Thoracic aorta (tissue), 2 donors: ENCODE data around the gene TJAP1. TPM values are rescaled to one million over a fixed set of nuclear protein-coding genes. Genes with fewer than 3 reads are reported as not detected.

ENCODE experiments used
- ATAC-seq: fragments of 150-250 bp; one replicate; pipeline ENCODE4 v1.8.0; 2017; ENCODE audit warnings: low read depth; ENCODE audit not compliant: insufficient number of reproducible peaks, low FRiP score
- DNase-seq: peaks from one replicate; pipeline ENCODE4 v3.0.0-alpha.2; 2020; ENCODE audit warnings: low spot score
- H3K27ac ChIP-seq, 2 donors: fragments of 200-600 bp; sonication (generic); 1 replicate in 1 of 2; 2 replicates in 1 of 2; pipeline ENCODE4 v1.5.1; 2016; ENCODE audit warnings: mild to moderate bottlenecking in 2 of 2, moderate library complexity in 2 of 2
- H3K27me3 ChIP-seq: fragments of 200-600 bp; sonication (generic); replicated peaks from 2 replicates; pipeline ENCODE4 v1.6.0; 2016; ENCODE audit warnings: mild to moderate bottlenecking; ENCODE audit not compliant: insufficient read depth
- H3K36me3 ChIP-seq: fragments of 200-600 bp; sonication (generic); one replicate; pipeline ENCODE4 v1.5.1; 2016
- H3K4me1 ChIP-seq, 2 donors: fragments of 200-600 bp; sonication (generic); 1 replicate in 1 of 2; 2 replicates in 1 of 2; pipeline versions ENCODE4 v1.5.1 to v1.6.0; 2016; ENCODE audit warnings: low read depth in 2 of 2, mild to moderate bottlenecking in 1 of 2; ENCODE audit not compliant: control insufficient read depth in 1 of 2
- H3K4me3 ChIP-seq: fragments of 200-600 bp; sonication (generic); 2 replicates; pipeline ENCODE4 v1.5.1; 2016; ENCODE audit warnings: mild to moderate bottlenecking
- H3K9me3 ChIP-seq: fragments of 200-600 bp; sonication (generic); 2 replicates; pipeline ENCODE4 v1.5.1; 2016
- CTCF ChIP-seq: fragments of 200-600 bp; sonication (generic); IDR thresholded peaks from one replicate; pipeline ENCODE4 v1.5.1; 2019; ENCODE audit warnings: antibody characterized with exemption
- total RNA-seq, 2 donors: library from RNA; depleted of rRNA; stranded (reverse); fragments of >200 nt; gene quantifications; one replicate each; pipeline versions ENCODE4 v1.1.0 to v1.2.3, GENCODE V29; 2016

Gene TJAP1
- total RNA-seq, 2 donors from 2014 or later: 19.5 to 21.0 TPM

GRCh38 chr6:43493833-43494232 lies 16.5 kb downstream of the TJAP1 start:
- no peak overlapping the region for H3K27ac ChIP-seq
- no peaks in the 10 kb centered on the region for H3K36me3 ChIP-seq
- no peak overlapping the region for H3K4me3 ChIP-seq
- peaks cover 30 to 33% of the 10 kb centered on the region in 2 donors for H3K4me1 ChIP-seq
- ATAC-seq: no peak
- no peaks in the 10 kb centered on the region for H3K27me3 ChIP-seq
- TF ChIP-seq CTCF: no peak
- no peaks in the 10 kb centered on the region for H3K9me3 ChIP-seq
- DNase-seq: no peak

- H3K4me1 ChIP-seq: peaks cover 30 to 38% of the 10 kb centered on the region in 2 donors
- no peak for TF ChIP-seq CTCF
- DNase-seq: no peak
- no peaks in the 10 kb centered on the region for H3K27me3 ChIP-seq
- ATAC-seq: no peak
- H3K4me3 ChIP-seq: no peak overlapping the region
- H3K36me3 ChIP-seq: peaks cover under 1% of the 10 kb centered on the region
- H3K9me3 ChIP-seq: no peaks in the 10 kb centered on the region
- no peak overlapping the region for H3K27ac ChIP-seq
Observed at GRCh38 chr6:43494321-43494720, 17.0 kb downstream of the TJAP1 start.

- no peak overlapping the region for H3K27ac ChIP-seq
- H3K9me3 ChIP-seq: no peaks in the 10 kb centered on the region
- H3K36me3 ChIP-seq: peaks cover 5% of the 10 kb centered on the region
- TF ChIP-seq CTCF: no peak
- H3K4me3 ChIP-seq: no peak overlapping the region
- peaks cover 30 to 42% of the 10 kb centered on the region in 2 donors for H3K4me1 ChIP-seq
- ATAC-seq (no peak), DNase-seq (no peak)
- no peaks in the 10 kb centered on the region for H3K27me3 ChIP-seq
Observed at GRCh38 chr6:43494766-43495165, 17.4 kb downstream of the TJAP1 start.

GRCh38 chr6:43495409-43495941 lies 18.1 kb downstream of the TJAP1 start:
- Histone ChIP-seq H3K27me3 (no peaks in the 10 kb centered on the region), H3K4me1 (peaks cover 30 to 46% of the 10 kb centered on the region in 2 donors), H3K4me3 (no peak overlapping the region), H3K27ac (peak overlapping the region in 1 of 2 donors; percentile 28), H3K9me3 (no peaks in the 10 kb centered on the region), H3K36me3 (peaks cover 12% of the 10 kb centered on the region)
- no peak for TF ChIP-seq CTCF
- DNase-seq: no peak
- no peak for ATAC-seq

GRCh38 chr6:43496370-43497128 lies 19.2 kb downstream of the TJAP1 start:
- peaks cover 22% of the 10 kb centered on the region for H3K36me3 ChIP-seq
- peak overlapping the region; percentile 21 for H3K4me3 ChIP-seq
- ATAC-seq (no peak), DNase-seq (no peak)
- TF ChIP-seq CTCF: peak; percentile 60
- no peaks in the 10 kb centered on the region for H3K27me3 ChIP-seq
- H3K4me1 ChIP-seq: peaks cover 30 to 46% of the 10 kb centered on the region in 2 donors
- no peaks in the 10 kb centered on the region for H3K9me3 ChIP-seq
- H3K27ac ChIP-seq: peak overlapping the region; percentile 28 to 40
